Fibroblast of mammary gland (primary cell): ENCODE results near the gene IRAK2.
"Not testable (repeated sequence)": the region's sequence is repeated elsewhere in the genome, so short reads cannot be mapped to it uniquely, and the experiment has no call there.

Source experiments
- DNase-seq: peaks from one replicate; pipeline ENCODE4 v3.0.0-alpha.2; 2010; ENCODE audit warnings: low read depth
- H3K4me3 ChIP-seq: 2 replicates; pipeline ENCODE4 v1.5.1; 2011; ENCODE audit warnings: low read depth, mild to moderate bottlenecking, low read length, moderate library complexity; ENCODE audit not compliant: control insufficient read depth
- CTCF ChIP-seq: conservative IDR thresholded peaks from 2 replicates; pipeline ENCODE4 v1.5.1; 2011; ENCODE audit warnings: low read depth, low read length, inconsistent platforms; ENCODE audit not compliant: control insufficient read depth, insufficient read depth

Gene IRAK2

DNA sequence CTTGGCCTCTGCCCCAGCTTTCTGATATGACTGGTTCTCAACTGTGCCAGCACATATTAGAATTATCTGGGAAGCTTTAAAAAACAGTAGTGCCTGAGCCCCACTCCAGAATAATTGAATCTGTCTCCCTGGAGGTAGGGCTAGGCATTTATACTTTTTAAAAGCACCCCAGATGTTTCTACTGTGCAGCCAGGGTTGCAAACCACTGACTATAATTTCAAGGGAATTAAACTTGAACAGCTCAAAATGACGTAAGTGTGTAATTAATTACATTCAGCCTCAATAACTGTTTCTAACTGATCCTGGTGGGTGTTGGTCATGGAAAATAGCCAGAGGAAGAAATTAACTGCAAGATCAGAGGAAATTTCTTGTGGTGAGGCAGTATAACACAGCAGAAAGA lies 4.4 kb upstream of the IRAK2 start:
- no peak for TF ChIP-seq CTCF
- H3K4me3 ChIP-seq: no peak overlapping the region
- DNase-seq: peak; percentile 89

GRCh38 chr3:10160925-10161324 lies 3.8 kb upstream of the IRAK2 start:
- no peak for DNase-seq
- TF ChIP-seq CTCF: no peak

GRCh38 chr3:10162185-10162584 lies 2.5 kb upstream of the IRAK2 start:
- DNase-seq: no peak
- TF ChIP-seq CTCF: no peak

More at GRCh38 chr3:10160925-10161324, 3.8 kb upstream of the IRAK2 start:
- no peak overlapping the region for H3K4me3 ChIP-seq

DNA sequence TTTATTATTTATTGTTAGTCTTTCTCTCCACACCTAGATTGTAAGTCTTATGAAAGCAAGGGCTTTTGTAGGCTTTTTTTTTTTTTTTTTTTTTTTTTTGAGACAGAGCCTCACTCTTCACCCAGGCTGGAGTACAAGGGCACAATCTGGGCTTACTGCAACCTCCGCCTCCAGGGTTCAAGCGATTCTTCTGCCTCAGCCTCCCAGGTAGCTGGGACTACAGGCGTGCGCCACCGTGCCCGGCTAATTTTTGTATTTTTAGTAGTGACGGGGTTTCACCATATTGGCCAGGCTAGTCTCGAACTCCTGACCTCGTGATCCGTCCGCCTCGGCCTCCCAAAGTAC lies 546 bp upstream of the IRAK2 start:
- peak overlapping the region; percentile 75 for H3K4me3 ChIP-seq
- not testable (repeated sequence) for DNase-seq

More at GRCh38 chr3:10162185-10162584, 2.5 kb upstream of the IRAK2 start:
- H3K4me3 ChIP-seq: no peak overlapping the region

DNA sequence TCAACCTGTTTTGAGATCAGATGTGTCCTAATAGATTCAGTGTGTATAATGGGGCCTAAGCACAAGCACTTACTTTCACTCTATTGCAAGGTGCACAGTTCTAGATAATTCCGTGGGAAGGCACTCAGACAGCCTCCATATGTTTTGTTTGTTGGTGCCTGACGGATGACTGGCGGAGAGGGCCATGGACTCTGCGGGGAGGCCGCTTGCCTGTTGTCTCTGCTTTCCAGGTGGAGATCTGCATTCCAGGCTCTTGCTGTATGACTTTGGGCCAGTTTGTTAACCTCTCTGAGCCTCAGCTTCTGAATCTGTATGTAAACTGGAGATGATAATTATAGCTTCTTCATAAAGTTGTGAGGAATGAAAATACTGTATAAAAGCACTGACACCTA lies 1.5 kb downstream of the IRAK2 start:
- no peak for DNase-seq
- no peak for TF ChIP-seq CTCF
- no peak overlapping the region for H3K4me3 ChIP-seq

- no peak for DNase-seq
- H3K4me3 ChIP-seq: no peak overlapping the region
- no peak for TF ChIP-seq CTCF
Measured at GRCh38 chr3:10169000-10169496, 4.3 kb downstream of the IRAK2 start.

DNA sequence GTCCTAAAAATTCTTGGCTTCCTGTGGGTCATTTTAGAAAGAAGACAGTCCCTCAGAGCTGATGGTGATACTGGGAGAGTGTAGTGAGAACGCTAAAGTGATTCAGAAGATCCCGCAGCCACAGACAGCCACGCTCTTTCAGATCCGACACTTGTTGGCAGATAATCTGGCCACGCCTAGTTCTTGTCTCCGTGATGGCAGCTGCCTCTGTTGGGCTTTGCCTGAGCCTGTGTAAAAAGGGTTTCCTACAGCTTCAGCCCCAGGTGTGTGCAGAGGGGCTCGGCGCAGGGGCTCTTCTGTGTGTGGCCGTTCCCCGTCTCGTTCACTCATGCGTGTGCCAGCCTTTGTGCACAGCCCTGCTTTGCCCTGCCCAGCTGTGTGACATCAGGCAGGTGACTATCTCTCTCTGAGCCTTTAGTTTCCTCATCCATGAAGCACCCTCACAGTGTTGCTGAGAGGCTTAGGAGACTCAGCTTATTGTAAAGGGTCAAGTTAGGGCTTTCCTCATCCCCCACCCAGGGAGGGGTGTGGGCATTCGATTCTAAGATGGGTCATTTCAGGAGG lies 6.3 kb downstream of the IRAK2 start:
- no peak overlapping the region for H3K4me3 ChIP-seq
- peak; percentile 29 for DNase-seq
- no peak for TF ChIP-seq CTCF
